HG03095 (cell line): ENCODE results near the gene AK6.
"Not testable (repeated sequence)": the region's sequence is repeated elsewhere in the genome, so short reads cannot be mapped to it uniquely, and the experiment has no call there.

ENCODE experiments used
- ATAC-seq: cut with Tn5 transposase; IDR thresholded peaks from one replicate; pipeline ENCODE4 v1.9.1; 2021; ENCODE audit warnings: moderate library complexity; ENCODE audit not compliant: unreplicated experiment

Gene AK6

DNA sequence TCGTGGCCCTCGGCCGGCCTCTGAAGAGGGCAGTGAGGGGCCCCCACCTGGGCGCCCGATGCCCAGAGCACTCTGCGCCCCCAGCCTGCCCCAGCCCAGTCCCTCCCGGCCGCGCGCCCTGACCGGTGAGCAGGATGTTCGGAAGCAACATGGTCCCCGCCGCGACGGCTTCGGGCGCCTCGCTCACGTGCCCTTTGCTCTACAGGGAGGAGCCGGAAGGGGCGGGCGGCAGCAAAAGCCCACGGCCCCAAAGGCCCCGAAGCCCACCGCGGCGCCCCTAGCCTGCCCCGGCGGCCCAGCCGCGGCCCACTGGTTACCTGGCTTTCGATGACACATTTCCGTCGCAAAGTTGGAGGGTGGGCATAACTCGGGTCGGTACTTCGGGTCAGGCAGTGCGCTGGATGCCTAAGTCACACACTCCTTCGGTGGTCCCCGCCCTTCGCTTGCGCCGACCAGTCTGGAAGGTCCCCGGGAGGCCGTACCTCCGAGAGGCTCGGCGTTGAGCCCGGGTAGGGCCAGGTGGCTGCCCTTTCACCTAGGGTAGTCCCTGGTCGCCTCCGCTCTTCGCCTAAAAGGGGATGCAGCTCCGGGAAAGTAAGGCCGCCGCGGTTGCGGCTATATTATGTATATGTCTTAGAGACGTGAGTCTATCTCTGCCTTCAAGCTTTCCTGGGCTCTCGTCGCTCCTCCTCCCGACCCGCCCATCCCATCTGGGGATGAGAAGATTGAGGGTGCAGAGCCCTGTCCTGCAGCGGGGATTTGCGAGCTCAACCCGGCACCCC is at the start of gene AK6, which contains the start of the genes RAD17 and TAF9:
TSS of gene AK6 (minus strand) at position 181 of the 782 bp plus-strand sequence. CDS start at position 151, 30 bp downstream.
TSS of gene RAD17 (plus strand) at position 479 of the 782 bp plus-strand sequence. CDS start 2,391 bp downstream, outside the sequence.
TSS of gene TAF9 (minus strand) at position 181 of the 782 bp plus-strand sequence. CDS start 3,783 bp downstream, outside the sequence.
- ATAC-seq: peak; percentile 84

DNA sequence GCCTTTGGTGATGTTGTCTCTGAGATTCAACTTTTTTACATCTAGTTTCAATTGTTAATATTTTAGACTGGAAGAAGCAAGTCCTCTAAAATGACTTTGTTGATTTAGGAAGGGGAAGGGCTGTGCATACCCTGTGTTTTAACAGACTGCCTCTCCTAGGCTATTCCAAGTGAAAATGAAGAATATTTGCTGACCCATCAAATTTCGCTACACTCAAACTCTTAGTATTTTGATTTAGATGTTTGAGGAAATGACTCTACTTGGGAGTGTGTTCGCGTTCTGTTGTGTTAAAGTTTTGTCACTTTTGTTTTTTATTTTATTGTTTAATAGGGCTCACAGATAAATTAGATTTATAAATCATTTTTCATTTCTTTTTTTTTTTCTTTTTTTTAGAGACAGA is 49.2 kb upstream of the AK6 start:
- no peak for ATAC-seq

DNA sequence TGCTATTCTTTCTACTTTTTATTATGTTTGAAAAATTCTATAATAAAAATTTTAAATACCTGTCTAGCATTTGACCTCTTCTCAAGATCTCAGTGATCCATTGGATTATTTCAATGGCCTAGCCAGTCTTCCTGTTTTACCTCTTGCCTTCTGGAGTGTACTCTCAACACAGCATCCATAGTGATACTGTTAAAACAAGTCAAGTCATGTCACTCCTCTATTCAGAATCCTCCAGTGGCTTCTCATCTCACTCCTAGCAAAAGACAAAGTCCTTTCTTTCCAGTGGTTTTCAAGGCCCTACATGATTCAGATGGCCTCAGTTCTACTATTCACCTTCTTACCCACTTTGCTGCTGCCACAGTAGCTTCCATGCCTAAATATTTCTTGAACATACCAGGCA is 47.4 kb upstream of the AK6 start:
- no peak for ATAC-seq

GRCh38 chr5:69416180-69416579 is 46.9 kb upstream of the AK6 start:
- ATAC-seq: no peak

- ATAC-seq: no peak
These were observed 46.3 kb upstream of the AK6 start for GRCh38 chr5:69415584-69415958.

DNA sequence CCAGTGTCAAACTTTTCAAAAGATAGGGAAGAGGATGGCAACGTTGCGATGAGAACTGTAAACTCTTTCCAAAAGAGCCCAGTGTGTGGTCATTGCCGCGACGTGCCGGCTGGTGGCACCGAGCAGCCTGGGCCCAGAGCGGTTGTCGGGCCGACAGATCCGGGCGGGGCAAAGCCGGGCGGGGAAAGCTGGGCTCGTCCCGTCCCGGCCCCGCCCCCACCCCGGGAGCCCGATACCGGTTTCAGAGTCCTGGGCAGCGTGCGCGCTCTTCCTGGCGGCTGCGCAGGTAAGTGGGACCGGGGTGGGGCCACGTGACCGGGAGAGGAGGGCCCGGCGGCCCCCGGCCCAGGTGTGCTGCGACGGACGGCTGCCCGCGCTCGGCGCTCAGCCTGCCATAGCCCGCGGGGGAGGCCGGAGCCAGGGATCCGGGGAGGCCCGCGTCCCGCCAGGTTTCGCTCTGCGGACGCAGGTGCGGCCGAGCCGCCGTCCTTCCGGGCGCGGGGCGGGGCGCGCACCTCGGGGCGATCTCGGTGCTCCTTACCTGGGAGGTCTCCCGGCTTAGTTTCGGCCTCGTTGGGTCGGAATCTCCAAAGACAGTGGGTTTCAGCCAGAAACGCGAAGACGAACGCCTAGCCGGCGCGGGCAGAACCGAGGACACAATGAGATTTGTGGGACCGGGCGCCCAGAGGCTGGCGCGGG is 45.7 kb upstream of the AK6 start, which contains the start of gene MARVELD2:
TSS of gene MARVELD2 (plus strand) at position 232 of the 699 bp plus-strand sequence. CDS start 4,270 bp downstream, outside the sequence.
- peak; percentile 71 for ATAC-seq

- ATAC-seq: no peak
These were observed 35.5 kb upstream of the AK6 start for GRCh38 chr5:69404659-69405330.

DNA sequence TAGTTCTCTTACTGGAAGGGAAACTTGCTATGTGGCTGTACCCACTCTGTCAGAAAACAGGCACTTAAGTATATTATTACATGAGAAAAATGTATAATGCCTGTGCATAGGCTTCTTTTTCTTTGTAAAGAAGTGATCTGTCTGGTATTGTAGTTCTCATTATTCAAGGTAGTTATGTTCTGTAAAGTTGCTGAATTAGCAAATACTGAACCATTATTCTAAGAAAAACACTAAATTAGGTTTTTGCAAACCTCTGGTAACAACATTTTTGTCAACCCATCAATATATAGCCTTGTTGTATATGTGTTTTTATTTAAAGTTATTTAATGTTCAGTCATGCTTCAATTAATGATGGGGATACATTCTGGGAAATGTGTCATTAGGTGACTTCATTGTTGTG is 9.1 kb upstream of the AK6 start:
- ATAC-seq: no peak

- peak; percentile 57 for ATAC-seq
These were observed 5.7 kb upstream of the AK6 start for GRCh38 chr5:69374911-69375446.

DNA sequence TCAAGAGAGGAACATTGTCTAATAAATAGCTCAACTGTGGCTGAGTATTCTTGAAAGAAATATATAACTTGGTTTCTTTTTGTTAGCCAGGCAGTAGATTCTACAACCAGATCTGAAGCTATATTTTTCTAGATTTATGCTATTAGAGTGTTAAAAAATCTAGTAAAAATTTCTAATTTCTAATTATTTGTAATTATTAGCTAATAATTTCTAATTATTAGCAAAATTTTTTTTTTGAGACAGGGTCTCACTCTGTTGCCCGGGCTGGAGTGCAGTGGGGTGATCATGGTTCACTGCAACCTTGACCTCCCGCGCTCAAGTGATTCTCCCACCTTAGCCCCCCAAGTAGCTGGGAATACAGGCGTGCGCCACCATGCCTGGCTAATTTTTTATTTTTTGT is 3.1 kb upstream of the AK6 start:
- no peak for ATAC-seq

DNA sequence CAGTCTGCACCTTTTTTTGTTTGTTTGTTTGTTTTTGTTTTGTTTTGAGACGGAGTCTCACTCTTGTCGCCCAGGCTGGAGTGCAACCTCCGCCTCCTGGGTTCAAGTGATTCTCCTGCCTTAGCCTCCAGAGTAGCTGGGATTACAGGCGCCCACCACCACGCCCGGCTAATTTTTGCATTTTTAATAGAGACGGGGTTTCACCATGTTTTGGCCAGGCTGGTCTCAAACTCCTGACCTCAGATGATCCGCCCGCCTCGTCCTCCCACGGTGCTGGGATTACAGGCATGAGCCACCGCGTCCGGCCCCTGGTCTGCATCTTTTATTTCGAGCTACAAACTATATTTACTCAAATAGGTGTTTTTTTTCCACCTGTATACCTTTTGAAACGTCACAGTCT is 1.0 kb upstream of the AK6 start:
- not testable (repeated sequence) for ATAC-seq

DNA sequence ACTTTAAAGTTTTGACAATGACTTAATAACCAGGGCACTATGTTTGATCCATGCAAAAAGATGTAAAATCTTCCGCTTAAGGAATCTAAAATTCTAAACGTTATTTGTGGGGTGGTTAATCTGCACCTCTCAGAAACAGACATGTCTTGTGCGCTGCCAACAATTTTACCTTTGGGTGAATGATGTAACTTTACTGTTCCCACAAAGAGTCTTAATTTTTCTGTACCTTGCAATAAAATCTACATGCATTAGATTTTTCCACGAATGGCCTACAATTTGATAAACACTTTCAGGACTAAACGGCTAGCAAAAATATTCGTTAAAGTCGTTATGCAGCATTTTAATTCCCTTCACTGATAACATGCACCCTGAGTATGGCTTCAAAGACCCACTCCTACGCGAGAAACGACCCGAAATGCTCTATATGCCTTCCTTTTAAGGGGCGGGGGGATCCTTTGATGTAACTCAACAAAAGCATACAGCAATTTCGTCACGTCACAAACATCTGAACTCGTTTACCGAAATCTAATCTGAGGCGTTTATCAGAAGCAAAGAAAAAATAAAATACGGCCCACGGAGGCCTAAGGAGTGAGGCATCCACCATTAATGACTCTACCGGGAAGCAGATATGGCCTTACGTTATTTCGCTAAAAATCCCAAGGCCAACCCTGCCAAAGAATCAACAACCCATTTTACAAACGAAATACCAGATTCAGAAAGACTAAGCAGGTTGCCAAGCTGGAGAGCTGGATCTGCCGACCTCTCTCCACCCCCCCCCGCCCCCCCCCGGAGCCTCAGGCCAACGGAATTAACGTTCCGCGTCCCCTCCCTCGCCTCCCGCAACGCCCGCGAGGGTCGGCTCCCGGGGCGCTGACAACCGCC is 621 bp downstream of the AK6 start:
- peak; percentile 18 for ATAC-seq

DNA sequence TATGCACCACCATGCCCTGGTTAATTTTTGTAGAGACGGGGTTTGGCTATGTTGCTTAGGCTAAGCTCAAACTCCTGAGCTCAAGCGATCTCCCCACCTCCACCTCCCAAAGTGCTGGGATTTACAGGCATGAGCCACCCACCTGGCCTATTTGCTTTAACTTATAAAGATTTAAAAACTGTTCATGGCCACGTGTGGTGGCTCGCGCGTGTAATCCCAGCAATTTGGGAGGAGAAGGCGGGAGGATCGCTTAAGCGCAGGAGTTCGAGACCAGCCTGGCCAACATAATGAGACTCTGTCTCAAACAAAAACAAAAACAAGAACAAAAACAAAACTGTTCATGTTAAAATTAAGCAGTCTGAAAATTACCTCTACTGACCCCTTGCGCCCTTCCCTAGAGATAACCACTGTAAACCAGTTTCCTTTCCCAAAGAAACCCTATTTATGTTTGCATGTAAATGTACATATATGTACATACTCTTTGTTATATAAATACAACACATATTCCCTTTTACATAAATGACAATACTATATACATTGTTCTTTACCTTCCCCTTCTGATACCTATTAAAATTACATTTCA is 1.5 kb downstream of the AK6 start:
- no peak for ATAC-seq

- ATAC-seq: no peak
These were observed 4.5 kb downstream of the AK6 start for GRCh38 chr5:69364850-69365249.

GRCh38 chr5:69364414-69364813 is 4.9 kb downstream of the AK6 start:
- ATAC-seq: no peak

DNA sequence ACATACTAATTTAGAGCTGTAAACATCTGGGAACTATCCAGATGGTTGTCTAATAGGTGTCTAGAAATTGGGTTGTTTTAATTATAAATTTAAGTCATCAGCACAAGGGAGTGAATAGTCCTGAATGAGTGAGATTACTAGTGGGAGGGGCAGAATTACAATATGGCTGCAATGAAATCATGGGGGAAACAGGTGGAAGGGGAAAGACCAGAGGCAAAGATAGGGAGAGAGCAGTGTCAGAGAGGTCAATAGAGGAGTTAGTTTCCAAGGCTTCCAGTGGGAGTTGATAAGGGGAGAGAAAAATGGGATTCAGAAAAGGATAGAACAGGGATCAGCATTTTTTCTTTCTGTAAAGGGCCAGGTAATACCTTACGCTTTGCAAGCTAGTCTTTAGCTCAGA is 8.9 kb downstream of the AK6 start:
- no peak for ATAC-seq

DNA sequence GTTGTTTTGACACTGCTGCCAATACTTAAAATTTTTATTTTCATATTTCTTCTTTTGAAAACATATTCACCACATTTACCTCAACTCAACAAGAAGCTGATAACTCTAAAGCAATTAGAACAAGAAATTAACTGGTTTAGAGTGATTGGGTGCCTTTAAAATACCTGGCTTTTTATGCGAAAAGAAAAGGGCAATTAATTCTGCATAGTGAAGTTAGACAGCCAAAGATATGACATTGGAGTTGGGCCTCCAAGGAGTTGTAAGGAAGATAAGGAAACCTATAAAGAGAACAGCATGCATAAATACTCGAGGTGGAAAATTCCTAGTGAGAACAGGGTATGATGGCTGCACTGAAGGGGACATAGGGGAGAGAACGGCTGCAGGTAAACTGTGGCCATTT is 9.6 kb downstream of the AK6 start:
- no peak for ATAC-seq

GRCh38 chr5:69350664-69351063 is 18.7 kb downstream of the AK6 start:
- ATAC-seq: no peak

DNA sequence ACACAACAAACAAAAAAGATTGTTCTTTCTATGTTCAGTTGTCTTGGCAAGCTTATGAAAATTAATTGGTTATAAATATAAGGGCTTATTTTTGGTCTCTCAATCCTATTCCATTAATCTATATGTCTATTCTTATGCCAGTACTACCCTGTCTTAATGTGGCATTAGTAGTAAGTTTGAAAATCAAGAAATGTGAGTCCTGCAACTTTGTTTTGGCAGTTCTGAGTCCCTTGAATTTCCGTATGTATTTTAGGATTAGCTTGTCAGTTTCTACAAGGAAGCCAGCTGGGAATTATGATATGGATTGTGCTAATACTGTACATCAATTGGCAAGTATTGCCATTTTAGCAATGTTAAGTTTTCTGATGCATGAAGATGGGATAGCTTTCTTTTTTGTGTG is 26.2 kb downstream of the AK6 start:
- ATAC-seq: no peak
